HCT116 (cell line): ENCODE results near the gene KRTAP26-1.

Experiments used
- CEBPB ChIP-seq: IDR thresholded peaks from 2 replicates; pipeline ENCODE4 v1.6.1; 2012; ENCODE audit warnings: low read depth
- CTCF ChIP-seq, 3 experiments: fragments of 200-600 bp in 1 of 3; sonication (generic) in 1 of 3; IDR thresholded peaks in 2 of 3; conservative IDR thresholded peaks in 1 of 3; 2 replicates each; pipeline ENCODE4 v1.5.1; 2012 to 2017; ENCODE audit warnings: low read depth in 2 of 3, low read length in 2 of 3, antibody characterized with exemption in 1 of 3, borderline replicate concordance in 1 of 3, control low read depth in 1 of 3, mild to moderate bottlenecking in 1 of 3, mixed read lengths in 1 of 3, mixed run types in 1 of 3, moderate library complexity in 1 of 3; ENCODE audit not compliant: insufficient read depth in 1 of 3
- EZH2 ChIP-seq: fragments of 200-600 bp; sonication (generic); IDR thresholded peaks from 2 replicates; pipeline ENCODE4 v1.6.1; 2017; ENCODE audit warnings: antibody characterized with exemption, mixed run types
- POLR2A ChIP-seq: IDR thresholded peaks from 2 replicates; pipeline ENCODE4 v1.7.0; 2011; ENCODE audit warnings: borderline replicate concordance; ENCODE audit not compliant: insufficient read depth, insufficient read length; ENCODE audit errors: extremely low read depth
- POLR2AphosphoS5 ChIP-seq: IDR thresholded peaks from 2 replicates; pipeline ENCODE4 v1.6.1; 2011; ENCODE audit warnings: mild to moderate bottlenecking, low read depth, low read length, moderate library complexity
- RAD21 ChIP-seq: IDR thresholded peaks from 2 replicates; pipeline ENCODE4 v1.6.1; 2012; ENCODE audit warnings: low read depth, mild to moderate bottlenecking
- TCF7L2 ChIP-seq: IDR thresholded peaks from 2 replicates; pipeline ENCODE4 v1.7.0; 2011; ENCODE audit warnings: borderline replicate concordance, inconsistent platforms; ENCODE audit not compliant: insufficient read depth, insufficient read length; ENCODE audit errors: extremely low read depth
- ZNF274 ChIP-seq: fragments of 200-500 bp; sonication (Bioruptor generic); IDR thresholded peaks from 2 replicates; pipeline ENCODE4 v1.6.1; 2014; ENCODE audit warnings: mild to moderate bottlenecking, low read depth, low read length, inconsistent platforms

GRCh38 chr21:30349572-30349971 is 29.5 kb upstream of the KRTAP26-1 start:
- TF ChIP-seq CTCF (IDR thresholded peaks at IDR 0.05 in 2 of 3, conservative IDR thresholded peaks at IDR 0.05 in 1 of 3; ENCODE audit: borderline replicate concordance in 1 of 3, insufficient read depth in 1 of 3, low read depth in 2 of 3, low read length in 2 of 3) (no peak), EZH2 (no peak), POLR2A (no peak), RAD21 (no peak), POLR2AphosphoS5 (no peak), ZNF274 (no peak), TCF7L2 (no peak), CEBPB (no peak)
